Frontal cortex (tissue), 4 donors: ENCODE measurements around the gene RBM4B. TPM values are rescaled to one million over a fixed set of nuclear protein-coding genes. Genes with fewer than 3 reads are reported as not detected.
A peak's percentile ranks its signal among the peaks of the same experiment; 100 is the strongest.
"Not testable (repeated sequence)": the region's sequence is repeated elsewhere in the genome, so short reads cannot be mapped to it uniquely, and the experiment has no call there.

Experiments used
- DNase-seq, 2 donors: peaks; one replicate each; pipeline ENCODE4 v3.0.0; 2012; ENCODE audit warnings: low spot score in 2 of 2
- FAIRE-seq: peaks from 2 replicates; lab custom pipeline; 2012; peaks lifted over from hg19 to GRCh38; lab: Jason Lieb, UNC
- total RNA-seq: library from RNA; depleted of rRNA; stranded (reverse); fragments of >200 nt; gene quantifications from one replicate; pipeline ENCODE4 v1.2.3, GENCODE V29; 2014
- donor health status: control.
- donor health status: control.
- donor health status: control.

RBM4B gene
- total RNA-seq = 102 TPM

DNA sequence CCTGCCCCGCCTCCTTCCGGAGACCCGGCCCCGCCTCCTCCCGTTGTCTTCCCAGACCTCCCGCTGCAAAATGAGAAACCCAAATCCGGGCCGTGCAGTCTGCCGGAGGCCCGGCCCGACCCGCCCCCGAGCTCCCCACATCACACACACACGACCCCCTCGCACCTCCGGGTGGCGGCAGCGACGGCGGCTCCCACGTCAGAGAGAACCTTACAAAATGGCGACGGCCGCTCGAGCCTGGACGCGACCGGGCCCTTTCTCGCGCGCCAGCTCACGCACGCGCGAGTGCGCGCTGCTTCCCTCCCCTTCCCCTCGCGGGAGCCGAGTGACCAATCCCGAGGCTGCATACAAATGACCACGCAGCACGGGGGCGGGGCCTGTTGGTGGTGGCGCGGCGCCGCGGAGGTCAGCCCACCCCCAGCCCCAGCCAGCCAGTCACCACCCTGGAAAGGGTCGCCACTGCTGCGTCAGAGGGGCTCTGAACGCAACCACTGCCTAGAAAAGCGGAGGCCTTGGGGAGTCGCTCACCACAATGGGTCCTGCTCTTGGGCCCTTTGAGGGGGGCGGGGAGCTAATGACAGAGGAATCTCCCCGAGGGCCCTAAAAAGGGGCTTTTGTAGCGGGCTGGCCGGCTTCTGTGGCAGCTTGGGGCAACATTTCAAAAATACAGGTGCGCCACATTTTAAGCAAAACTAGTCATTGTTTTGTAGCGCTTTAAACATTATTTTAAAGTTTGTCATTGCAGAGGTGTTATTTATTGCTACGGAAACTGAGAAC lies at the start of gene RBM4B:
Gene RBM4B, minus strand, starts transcription at position 289 of the 777 bp plus-strand sequence. CDS start 808 bp downstream, outside the sequence.
- FAIRE-seq = no peak

DNA sequence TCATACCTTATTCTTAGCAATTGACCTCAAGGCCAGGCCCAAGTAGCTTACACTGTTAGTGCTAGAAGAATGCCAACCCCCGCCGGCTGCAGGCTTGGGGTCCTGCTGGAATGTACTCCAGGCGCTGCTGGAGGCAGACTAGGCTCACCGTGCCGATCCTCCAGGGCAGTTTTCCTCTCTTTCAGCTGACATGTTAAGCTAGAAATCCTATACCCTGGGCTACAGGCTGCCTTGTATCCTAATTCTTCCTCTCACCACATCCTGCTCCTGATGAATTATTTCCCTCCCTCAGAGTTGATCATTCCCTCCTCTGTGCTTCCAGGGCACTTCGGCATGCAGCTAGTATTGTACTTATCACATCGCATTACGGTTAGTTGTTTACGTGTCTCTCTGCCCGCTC lies 48.0 kb upstream of the RBM4B start:
- FAIRE-seq (no peak), DNase-seq (no peak)

More for the DNA sequence above, at the start of gene RBM4B:
- DNase-seq = peak; percentile 93 to 94

DNA sequence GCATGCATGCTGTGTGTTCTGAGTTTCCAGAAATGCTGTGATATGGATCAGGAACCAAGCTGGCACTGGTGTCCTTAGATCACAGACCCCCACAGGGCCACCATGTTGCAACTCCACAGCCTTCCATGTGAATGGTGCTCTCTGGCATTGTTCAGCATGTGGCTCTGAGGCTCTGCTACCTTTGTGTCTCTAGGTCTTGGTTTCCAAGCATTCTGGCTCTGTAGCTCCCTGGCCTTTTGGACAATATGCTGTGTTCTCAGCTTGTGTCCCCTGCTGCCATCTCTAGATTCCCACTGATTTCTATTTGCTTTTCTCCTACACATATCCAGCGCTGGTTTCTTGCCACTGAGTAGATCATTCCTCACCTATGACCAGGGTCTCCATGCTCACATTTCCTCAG lies 47.4 kb upstream of the RBM4B start:
- DNase-seq (no peak), FAIRE-seq (no peak)

GRCh38 chr11:66724167-66724566 lies 46.5 kb upstream of the RBM4B start:
- DNase-seq, FAIRE-seq: not testable (repeated sequence)

DNA sequence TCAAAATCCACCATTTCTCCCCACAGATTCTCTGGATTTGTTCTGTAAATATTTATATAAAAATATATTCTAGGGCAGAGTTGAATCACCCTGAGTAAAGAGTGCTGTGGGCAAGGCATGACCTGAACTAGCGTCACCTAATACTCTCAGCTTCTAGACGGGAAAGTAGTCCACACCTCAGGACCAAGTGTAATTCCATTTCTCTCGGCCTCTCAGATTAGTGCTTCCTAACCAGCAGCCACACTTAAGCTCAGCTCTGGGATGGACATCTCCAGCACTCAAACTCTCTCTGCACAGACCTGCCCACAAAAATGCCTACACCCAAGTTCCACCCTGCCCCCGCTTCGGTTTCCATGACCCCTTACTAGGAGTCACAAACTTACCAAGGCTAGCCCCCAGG lies 46.0 kb upstream of the RBM4B start:
- no peak for FAIRE-seq
- no peak for DNase-seq

GRCh38 chr11:66722745-66723651 lies 45.3 kb upstream of the RBM4B start:
- DNase-seq (no peak), FAIRE-seq (no peak)

GRCh38 chr11:66721939-66722338 lies 44.3 kb upstream of the RBM4B start:
- no peak for FAIRE-seq
- no peak for DNase-seq

- DNase-seq = no peak
Observed at GRCh38 chr11:66720899-66721470, 43.3 kb upstream of the RBM4B start.

GRCh38 chr11:66720223-66720898 lies 42.7 kb upstream of the RBM4B start:
- peak in 1 of 2 donors; percentile 55 for DNase-seq

More at GRCh38 chr11:66720899-66721470, 43.3 kb upstream of the RBM4B start:
- FAIRE-seq = no peak

GRCh38 chr11:66719111-66719872 lies 41.6 kb upstream of the RBM4B start:
- DNase-seq = no peak
- no peak for FAIRE-seq

More at GRCh38 chr11:66720223-66720898, 42.7 kb upstream of the RBM4B start:
- FAIRE-seq = no peak

DNA sequence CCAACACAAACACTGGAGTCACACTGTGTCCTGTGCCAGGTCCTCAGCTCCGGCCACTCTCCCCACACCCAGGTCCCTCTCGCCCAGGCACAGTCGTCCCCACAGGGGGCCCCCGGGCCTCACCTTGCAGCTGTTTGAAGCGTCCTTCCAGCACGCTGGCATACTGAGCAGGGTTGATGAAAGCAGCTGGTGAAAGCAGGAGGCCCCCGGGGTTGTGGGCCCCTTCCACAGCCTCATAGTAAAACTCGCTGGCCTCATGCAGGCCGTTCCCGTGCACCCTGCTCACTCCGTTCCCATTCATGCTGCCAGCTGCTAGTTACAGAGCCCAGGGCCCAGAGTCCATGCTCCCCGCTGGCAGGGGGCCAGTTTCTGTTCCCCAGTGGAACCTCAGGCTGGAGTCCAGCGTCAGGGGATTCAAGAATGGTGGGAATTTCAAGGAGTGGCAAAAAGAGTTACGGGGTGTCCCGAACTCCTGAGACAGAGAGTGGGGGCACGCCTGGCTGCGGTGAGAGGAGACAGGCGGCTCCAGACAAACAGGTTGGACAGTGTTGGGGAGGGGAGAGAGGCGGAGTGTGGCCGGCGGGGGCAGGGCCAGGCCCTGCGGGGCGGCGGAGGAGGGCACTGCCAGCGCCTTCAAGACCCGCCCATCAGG lies 40.8 kb upstream of the RBM4B start:
- DNase-seq (no peak), FAIRE-seq (no peak)

DNA sequence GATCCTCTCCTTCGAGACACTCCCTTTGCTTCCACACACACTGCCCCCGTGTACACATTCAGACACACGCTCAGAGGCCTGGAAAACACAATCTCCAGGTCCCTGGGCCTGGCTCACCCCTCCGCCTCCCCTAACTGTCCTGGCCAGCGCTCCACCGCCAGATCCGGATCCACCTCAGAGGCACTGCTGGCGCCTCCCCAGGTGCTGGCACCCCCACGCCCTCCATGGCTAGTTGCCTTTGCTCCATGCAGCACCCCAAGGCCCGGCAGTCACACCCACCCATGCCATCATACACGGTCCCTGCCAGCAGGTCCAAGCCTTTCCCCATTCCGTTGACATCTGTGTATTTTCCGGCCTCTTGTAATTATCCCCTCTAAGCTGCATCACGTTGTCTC lies 40.2 kb upstream of the RBM4B start:
- DNase-seq (no peak), FAIRE-seq (no peak)

GRCh38 chr11:66716996-66717395 lies 39.3 kb upstream of the RBM4B start:
- no peak for DNase-seq
- no peak for FAIRE-seq

- FAIRE-seq (no peak), DNase-seq (no peak)
Observed at GRCh38 chr11:66715346-66716085, 37.8 kb upstream of the RBM4B start.

DNA sequence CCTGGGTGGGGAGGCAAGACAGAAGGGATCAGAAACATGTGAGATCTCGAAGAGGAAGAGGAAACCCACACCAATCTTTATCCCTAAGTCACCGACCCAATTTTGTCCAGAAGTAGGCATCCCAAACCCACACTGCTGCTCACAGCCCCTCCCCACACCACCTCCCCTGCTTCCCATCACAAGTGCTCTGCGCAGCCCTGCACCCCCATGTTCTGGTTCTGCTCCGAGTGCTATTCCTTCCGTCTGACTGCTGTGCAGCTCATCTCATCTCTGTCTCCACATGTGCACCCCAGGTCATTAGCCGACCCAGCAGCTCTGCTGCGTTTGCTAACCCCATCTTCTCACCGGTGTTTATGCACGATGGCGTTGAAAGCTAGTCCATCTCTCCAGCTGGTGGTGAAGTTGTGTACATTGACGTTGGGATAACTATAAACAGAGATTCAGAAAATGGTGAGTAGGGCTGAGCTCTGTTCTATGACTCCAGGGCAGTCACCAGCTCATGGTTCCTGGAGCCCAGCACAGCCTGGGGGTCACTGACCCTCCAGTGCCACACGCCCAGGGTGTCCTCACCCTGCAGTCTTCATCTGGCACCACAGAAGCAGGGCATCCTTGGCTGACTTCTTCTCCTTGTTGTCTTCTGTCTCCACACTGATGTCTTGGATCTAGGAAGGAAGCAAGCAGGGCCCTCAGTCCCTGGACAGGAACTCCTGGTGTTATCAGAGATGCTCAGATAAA lies 36.2 kb upstream of the RBM4B start:
- FAIRE-seq (no peak), DNase-seq (no peak)

DNA sequence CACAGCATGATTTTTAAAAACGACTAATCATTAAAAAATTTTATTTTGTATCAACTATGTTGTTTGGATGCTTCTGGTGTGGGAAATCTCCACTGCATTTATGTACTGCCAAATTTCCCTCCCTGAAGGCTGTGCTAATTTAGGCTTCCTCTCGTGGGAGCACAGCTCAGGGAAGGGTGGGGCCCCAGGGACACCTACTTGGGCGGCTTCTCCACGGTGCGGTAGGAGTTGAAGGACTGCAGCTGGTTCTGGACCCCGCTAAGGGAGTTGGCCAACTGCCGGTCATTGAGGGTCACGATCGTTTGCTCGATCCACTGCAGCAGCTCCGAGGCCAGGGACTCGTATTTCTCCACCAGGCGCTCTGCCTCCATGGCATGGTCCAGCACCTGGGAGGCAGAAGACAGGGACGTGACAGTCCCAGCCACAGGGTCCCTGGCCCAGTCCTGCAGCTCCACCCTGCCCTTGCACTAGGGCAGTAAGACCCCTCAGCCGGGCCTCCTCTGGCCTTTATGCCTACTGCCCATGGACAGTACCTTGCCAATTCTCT lies 32.8 kb upstream of the RBM4B start:
- DNase-seq (no peak), FAIRE-seq (no peak)

GRCh38 chr11:66708701-66709100 lies 31.0 kb upstream of the RBM4B start:
- no peak for FAIRE-seq
- DNase-seq = no peak
